HUDEP-2 (cell line): ENCODE data around the gene ANKZF1.
"Not testable (repeated sequence)": the region's sequence is repeated elsewhere in the genome, so short reads cannot be mapped to it uniquely, and the experiment has no call there.

ENCODE experiments used
- DNase-seq, 76 experiments: peaks; one replicate each; lab custom pipeline; 2025; ENCODE audit not compliant: unreplicated experiment in 76 of 76; lab: John Stamatoyannopoulos, UW

Gene ANKZF1, protein sequence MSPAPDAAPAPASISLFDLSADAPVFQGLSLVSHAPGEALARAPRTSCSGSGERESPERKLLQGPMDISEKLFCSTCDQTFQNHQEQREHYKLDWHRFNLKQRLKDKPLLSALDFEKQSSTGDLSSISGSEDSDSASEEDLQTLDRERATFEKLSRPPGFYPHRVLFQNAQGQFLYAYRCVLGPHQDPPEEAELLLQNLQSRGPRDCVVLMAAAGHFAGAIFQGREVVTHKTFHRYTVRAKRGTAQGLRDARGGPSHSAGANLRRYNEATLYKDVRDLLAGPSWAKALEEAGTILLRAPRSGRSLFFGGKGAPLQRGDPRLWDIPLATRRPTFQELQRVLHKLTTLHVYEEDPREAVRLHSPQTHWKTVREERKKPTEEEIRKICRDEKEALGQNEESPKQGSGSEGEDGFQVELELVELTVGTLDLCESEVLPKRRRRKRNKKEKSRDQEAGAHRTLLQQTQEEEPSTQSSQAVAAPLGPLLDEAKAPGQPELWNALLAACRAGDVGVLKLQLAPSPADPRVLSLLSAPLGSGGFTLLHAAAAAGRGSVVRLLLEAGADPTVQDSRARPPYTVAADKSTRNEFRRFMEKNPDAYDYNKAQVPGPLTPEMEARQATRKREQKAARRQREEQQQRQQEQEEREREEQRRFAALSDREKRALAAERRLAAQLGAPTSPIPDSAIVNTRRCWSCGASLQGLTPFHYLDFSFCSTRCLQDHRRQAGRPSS

DNA sequence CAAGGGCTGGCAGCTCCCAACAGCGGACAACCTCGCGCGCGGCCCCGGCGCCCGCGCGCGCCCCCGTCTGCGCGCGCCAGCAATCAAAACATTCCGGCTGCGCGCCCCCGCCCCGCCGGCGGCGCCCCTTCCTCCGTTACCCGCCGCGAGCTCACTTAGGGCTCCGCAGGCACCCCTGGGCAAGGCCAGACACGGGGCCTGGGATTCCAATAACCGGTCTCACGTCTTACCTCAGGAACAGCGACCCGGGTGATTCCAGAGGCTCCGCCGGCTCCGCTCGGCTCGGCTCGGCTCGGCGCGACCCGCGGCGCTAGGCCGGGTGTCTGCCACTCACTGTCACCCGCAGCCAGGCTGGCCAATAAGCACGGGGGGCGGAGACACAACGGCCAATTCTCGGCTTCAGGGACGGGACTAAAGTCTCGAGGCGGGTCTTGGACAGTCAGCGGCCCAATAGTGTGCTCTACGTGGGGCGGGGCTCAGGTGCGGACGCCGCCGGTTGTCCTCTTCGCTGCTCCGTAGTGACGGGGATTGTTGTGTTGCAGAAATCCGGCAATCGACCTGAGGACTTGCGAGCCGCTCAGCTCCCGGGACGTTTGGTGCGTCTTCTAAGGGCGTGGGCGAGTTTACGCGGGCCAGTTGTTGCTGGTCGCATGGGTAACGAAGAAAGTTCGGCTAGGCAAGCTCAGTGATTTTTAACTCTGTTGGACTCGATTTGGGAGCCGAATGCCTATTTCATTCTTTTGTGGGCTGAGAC is at the start of gene ANKZF1, which contains the start of gene ATG9A:
Gene ANKZF1 (plus strand): TSS at position 502 of the 754 bp plus-strand sequence. CDS start 452 bp downstream, outside the sequence.
Gene ATG9A (minus strand): TSS at position 332 of the 754 bp plus-strand sequence. CDS start 1,612 bp downstream, outside the sequence.
- peak in 75 of 76 experiments; percentile 53 to 99 (median 97) for DNase-seq

DNA sequence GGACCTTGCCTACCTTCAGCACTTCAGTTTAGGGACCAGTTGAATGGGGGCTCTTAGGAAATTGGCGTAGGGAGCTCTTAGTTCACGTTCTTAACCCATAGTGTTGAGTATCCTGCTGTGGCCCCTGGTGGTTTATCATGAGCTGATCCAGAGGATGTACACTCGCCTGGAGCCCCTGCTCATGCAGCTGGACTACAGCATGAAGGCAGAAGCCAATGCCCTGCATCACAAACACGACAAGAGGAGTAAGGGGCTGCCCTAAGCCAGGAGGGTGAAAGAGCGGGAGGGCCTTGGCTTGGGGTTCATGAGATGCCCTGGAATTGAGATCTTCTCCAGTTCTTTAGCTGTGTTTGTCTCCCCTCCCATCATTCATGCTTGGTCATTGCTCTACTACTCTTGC is 48.6 kb upstream of the ANKZF1 start:
- no peak for DNase-seq

DNA sequence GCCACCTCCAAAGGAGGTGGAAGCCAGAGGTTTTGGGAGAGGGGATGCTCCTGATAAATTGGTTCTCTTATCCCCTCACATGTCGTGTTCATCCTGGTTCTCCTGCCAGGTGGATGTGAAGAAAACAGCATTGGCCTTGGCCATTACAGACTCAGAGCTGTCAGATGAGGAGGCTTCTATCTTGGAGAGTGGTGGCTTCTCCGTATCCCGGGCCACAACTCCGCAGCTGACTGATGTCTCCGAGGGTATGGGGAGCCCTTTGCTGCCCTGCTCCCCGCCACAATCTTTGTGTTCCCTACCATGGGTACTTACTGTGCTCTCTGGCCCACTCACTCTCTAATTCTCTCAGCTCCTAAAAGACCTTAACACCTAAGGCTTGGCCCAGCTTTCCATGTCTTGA is 48.1 kb upstream of the ANKZF1 start:
- DNase-seq, result no peak

DNA sequence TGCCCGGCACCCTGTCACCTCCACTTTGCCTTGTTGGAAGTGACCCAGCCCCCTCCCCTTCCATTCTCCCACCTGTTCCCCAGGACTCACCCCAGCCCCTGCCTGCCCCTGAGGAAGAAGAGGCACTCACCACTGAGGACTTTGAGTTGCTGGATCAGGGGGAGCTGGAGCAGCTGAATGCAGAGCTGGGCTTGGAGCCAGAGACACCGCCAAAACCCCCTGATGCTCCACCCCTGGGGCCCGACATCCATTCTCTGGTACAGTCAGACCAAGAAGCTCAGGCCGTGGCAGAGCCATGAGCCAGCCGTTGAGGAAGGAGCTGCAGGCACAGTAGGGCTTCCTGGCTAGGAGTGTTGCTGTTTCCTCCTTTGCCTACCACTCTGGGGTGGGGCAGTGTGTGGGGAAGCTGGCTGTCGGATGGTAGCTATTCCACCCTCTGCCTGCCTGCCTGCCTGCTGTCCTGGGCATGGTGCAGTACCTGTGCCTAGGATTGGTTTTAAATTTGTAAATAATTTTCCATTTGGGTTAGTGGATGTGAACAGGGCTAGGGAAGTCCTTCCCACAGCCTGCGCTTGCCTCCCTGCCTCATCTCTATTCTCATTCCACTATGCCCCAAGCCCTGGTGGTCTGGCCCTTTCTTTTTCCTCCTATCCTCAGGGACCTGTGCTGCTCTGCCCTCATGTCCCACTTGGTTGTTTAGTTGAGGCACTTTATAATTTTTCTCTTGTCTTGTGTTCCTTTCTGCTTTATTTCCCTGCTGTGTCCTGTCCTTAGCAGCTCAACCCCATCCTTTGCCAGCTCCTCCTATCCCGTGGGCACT is 47.1 kb upstream of the ANKZF1 start:
- DNase-seq, result no peak

DNA sequence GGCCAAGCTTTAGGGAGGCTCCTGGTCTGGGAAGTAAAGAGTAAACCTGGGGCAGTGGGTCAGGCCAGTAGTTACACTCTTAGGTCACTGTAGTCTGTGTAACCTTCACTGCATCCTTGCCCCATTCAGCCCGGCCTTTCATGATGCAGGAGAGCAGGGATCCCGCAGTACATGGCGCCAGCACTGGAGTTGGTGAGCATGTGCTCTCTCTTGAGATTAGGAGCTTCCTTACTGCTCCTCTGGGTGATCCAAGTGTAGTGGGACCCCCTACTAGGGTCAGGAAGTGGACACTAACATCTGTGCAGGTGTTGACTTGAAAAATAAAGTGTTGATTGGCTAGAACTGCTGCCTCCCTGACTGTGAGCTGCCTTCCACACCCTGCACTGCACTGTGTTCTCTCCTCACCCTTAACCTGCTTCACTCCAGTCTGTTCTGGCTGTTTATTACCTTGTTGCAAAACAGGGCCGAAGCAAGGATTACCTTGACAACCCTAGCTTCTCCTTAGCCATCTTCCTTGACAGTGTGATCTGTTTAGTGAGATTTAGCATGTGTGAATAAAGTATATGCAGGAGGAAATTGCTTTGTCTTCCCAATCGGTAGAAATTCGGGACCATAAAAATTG is 46.3 kb upstream of the ANKZF1 start:
- no peak for DNase-seq

DNA sequence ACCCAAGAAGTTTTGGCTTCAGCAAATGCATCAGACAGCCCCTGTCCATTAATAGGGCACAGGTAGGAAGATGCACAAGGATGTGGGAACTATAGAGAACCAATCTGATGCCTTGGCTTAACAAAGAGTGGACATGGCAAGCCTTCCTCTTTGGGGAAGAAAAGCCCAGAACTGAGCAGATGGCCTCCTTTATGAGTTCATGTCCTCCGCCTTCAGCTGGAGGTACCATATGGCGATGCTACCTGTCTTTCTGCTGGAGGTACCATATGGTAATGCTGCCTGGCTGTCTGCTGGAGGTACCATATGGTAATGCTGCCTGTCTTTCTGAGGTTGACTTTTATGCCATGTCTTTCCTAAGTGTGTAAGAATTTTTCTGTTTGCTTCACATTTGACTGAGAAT is 45.5 kb upstream of the ANKZF1 start:
- DNase-seq, result no peak

DNA sequence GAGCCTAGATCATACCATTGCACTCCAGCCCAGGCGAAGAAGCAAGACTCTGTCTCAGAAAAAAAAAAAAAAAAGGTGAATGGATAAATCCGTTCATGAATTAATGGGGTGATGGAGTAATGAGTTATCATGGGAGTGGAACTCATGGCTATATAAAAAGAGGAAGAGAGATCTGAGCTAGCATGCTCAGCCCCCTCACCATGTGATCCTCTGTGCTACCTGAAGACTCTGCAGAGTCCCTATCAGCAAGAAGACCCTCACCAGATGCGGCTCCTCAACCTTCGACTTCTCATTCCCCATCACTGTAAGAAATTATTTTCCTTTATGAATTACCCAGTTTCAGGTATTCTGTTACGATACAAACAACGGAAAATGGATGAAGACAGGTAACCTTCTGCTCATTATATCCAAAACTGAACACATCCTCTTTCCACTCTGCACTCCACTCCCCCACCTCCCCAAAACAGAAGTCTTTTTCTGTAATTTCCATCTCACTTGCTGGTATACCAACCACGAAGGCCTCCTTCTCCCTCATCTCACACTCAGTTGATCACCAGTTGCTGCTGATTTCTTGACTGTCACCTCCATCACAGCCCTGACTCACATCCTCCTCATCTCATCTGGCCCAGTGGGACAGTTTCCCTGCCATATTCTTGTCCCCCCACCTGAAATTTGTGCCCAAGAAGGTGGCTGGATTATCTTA is 42.7 kb upstream of the ANKZF1 start:
- DNase-seq, result no peak

DNA sequence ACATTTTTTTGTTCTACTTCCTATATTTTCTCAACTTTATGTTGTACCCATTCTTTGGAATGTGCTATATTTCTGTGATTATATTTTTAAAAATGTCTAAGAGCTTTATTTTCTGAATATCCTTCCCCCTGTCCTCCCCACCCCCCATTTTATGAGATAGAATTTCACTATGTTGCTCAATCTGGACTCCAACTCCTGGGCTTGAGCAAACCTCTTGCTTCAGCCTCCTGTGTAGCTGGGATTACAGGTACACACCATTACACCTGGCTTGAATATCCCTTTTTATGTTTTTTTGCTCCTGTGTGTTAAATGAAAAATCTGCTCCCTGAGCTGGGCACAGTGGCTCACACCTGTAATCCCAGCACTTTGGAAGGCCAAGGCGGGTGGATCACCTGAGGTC is 32.2 kb upstream of the ANKZF1 start:
- no peak for DNase-seq

DNA sequence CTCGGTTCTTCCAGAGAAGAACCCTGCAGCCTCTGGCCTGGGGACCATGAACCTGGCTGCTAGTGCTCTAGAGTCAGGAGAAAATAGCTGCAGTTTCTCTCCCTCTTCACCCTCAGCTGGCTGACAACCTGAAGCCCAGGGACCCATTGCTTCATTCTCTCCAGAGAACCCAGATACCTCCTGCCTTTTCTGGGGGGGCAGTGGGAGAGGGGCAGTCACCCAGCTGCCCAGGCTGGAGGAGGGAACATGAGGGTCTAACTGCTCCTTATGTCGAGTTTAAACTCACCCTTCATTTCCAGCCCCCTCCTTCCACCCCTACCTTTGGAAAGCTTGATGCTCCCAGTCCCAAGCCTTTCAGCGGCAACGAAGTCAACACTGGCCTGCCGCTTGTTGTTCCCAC is 30.6 kb upstream of the ANKZF1 start:
- no peak for DNase-seq

DNA sequence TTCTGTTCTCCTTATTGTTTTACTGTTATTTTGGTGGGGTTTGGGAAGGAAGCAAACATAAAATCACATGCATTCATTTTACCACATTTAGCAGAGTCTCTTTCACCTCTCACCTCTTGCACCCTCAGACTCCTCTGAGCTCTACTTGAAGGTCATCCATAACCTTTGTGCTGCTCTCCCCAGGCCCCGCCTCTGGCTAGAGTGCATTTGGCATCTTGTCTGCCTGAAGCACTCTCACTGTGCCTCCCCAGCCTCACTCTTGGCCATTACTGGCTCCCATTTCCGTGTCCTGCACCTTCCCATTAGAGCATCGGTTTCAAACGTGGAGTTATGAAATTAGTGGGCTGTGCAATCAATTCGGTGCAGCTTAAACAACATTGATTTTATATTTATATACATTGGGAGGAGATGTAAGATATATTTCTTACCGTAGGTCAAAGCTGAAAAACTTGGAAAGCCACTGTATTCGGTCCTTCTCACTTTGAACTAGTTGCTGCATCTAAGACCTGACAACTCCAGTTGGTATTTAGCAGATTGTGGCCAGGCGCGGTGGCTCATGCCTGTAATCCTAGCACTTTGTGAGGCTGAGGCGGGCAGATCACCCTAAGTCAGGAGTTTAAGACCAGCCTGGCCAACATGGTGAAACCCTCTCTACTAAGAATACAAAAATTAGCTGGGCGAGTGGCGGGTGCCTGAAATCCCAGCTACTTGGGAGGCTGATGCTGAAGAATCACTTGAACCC is 30.0 kb upstream of the ANKZF1 start:
- DNase-seq, result no peak

DNA sequence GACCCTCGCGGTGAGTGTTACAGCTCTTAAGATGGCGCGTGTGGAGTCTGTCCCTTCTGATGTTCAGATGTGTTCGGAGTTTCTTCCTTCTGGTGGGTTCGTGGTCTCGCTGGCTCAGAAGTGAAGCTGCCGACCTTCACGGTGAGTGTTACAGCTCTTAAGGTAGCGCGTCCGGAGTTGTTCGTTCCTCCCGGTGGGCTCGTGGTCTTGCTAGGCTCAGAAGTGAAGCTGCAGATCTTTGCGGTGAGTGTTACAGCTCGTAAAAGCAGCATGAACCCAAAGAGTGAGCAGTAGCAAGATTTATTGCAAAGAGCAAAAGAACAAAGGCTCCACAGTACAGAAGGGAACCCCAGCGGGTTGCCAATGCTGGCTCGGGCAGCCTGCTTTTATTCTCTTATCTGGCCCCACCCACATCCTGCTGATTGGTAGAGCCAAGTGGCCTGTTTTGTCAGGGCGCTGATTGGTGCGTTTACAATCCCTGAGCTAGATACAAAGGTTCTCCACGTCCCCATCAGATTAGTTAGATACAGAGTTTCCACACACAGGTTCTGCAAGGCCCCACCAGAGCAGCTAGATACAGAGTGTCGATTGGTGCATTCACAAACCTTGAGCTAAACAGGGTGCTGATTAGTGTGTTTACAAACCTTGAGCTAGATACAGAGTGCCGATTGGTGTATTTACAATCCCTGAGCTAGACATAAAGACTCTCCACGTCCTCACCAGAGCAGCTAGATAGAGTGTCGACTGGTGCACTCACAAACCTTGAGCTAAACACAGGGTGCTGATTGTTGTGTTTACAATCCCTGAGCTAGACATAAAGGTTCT is 28.9 kb upstream of the ANKZF1 start:
- DNase-seq, result not testable (repeated sequence)

DNA sequence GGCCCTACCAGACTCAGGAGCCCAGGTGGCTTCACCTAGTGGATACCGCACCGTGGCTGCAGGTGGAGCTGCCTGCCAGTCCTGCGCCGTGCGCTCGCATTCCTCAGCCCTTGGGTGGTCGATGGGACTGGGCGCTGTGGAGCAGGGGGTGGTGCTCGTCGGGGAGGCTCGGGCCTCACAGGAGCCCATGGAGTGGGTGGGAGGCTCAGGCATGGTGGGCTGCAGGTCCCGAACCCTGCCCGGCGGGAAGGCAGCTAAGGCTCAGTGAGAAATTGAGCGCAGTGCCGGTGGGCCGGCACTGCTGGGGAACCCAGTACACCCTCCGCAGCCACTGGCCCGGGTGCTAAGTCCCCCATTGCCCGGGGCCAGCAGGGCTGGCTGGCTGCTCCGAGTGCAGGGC is 28.3 kb upstream of the ANKZF1 start:
- DNase-seq, result not testable (repeated sequence)

DNA sequence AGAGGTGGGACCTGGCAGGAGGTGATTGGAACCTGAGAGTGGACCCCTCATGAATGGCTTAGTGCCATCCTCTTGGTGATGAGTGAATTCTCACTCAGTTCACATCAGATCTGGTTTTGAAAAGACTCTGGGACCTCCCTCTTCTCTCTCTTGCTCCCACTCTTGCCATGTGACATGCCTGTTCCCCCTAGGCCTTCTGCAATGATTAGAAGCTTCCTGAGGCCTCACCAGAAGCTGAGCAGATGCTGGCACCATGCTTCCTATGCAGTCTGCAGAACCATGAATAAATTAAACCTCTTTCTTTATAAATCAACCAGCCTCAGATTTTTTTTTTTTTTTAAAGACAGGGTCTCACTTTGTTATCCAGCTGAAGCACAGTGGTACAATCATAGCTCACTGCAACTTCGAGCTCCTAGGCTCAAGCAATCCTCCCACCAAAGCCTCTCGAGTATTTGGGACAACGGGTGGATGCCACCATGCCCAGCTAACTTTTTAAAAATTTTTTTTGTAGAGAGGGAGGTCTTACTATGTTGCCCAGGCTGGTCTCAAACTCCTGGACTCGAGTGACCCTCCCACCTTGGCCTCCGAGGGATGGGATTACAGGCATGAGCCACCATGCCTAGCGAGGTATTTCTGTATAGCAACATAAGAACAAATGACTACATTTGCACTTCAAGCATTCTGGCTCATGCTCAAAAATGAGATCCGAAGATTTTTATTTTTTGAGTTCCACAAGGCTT is 25.0 kb upstream of the ANKZF1 start:
- no peak for DNase-seq

DNA sequence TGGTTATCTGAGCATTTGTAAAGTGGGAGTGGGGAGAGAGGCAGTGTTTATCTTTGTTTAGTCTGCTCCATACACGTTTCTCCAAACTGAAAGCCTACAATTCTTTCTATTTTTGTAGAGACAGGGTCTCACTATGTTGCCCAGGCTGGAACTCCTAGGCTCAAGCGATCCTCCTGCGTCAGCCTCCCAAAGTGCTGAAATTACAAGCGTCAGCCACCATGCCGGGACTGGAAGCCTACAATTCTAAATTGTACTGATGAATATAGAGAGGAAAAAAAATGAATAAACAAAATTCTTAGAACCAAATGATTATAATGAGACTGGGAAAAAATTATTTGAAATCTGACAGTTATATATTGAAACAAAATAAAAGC is 24.5 kb upstream of the ANKZF1 start:
- no peak for DNase-seq

DNA sequence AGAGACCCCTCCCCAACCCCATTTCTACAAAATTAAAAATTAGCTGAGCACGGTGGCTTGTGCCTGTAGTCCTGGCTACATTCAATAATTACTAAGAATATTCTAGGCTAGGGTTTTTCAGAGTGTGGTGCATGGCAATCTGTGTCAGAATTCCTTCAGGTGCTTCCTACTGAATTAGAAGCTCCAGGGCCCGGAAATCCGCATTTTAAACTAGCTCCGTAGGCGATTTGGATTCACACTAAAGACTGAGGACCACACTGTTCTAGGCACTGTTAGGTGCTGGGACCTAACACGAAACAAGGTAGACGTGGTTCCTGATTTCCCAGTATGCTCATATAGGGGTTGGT is 23.7 kb upstream of the ANKZF1 start:
- peak in 1 of 76 experiments; percentile 58 for DNase-seq

DNA sequence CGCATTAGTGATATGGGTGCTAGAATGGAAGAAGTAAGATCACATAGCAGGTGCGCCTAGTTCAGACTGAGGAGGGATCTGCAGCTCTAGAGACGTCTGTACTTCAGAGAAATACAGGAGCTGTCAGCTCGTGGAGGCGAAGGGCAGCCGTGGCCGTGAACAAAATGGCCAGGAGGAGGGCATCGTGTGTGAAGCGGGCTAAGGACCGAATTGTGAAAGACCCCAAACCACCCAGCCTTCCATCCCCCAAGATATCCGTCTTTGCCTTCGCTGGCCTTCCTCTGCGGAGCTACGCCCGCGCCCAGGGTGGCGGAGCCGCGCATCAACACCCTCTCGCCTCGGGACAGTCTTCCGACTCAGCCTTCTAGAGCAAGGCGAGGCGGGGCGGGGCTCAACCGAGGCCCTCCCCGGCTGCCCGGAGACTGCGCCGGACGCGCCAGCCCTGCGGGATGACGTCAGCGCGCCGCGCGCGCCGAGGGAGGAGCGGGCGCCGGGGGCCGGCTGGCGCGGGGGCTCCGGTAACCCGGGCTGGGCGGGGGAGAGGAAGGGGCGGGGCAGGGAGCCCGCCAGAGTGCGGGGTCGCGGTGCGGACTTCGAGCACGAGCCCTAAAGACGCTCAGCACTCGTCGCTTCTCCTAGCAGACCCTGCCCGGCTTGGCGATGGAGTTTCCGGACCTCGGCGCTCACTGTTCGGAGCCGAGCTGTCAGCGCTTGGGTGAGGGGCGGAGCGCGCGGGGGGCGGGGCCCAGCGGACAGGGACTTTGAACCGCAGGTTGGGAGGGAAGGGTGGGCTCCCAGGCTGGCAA is 23.1 kb upstream of the ANKZF1 start, which contains the start of gene ZFAND2B:
Gene ZFAND2B (plus strand): TSS at position 455 of the 806 bp plus-strand sequence. CDS start 206 bp downstream, at position 661.
- peak in 75 of 76 experiments; percentile 16 to 95 (median 86) for DNase-seq
